ENCODE measurements around the gene SLC35G3. TPM values are rescaled to one million over a fixed set of nuclear protein-coding genes. Genes with fewer than 3 reads are reported as not detected.

Gene SLC35G3
- total and polyA plus RNA-seq, 10 of the 15 experiments (the other 5 are each of a cell fraction or from before 2014, with no cell fraction given) = not detected

DNA sequence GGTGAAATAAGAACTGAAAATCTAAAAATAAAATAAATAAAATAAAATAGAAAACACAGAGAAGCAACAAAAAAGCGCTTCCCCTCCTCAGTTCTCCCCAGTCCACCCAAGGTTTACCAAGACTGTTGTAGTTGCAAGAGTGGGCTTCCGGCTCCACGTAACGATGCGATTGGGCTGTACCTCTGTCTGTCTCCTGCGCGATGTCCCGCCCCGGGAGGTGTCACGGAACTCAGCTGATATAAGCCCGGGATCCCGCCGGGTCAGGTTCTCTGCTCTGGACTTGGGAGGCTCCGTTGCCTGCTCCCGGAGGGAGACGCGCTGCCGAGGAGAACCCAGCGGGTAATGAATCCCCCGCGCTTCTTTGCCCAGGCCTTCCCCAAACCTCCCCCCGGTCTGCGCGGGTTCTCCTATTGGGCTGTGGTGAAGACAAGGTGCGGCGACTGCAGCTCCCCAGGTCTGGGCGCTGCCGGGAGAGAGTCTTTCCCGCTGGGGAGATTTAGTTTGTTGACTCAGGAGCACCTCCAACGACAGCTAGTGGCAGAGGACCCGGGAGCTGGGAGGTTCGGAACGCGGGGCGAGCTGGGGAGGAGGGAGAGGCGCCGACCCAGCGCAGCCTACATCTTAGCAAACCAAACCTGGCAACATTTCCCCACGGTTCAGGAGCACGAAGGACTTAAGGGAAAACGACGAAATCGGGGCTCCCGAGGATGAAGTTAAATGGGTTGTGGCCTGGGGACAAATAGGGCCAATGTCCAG lies 48.8 kb upstream of the SLC35G3 start, which contains the start of gene SLFN5 (continued):
- peak; percentile 99 for TF ChIP-seq PBX3 (IDR thresholded peaks at IDR 0.05; ENCODE audit: insufficient replicate concordance, low read depth, low read length)
- peak; percentile 99 for TF ChIP-seq PKNOX1 (IDR thresholded peaks at IDR 0.05)
- peak; percentile 24; the same call in 1 of the 2 replicates for TF ChIP-seq TCF12 (IDR thresholded peaks at IDR 0.05; ENCODE audit: low read depth, low read length)
- peak; percentile 51 for TF ChIP-seq SKIL (IDR thresholded peaks at IDR 0.05; ENCODE audit: low read depth, poor library complexity, severe bottlenecking)
- 0 out of 2 replicates have a peak, but pooled peaks have one; percentile 37 for TF ChIP-seq RB1 (IDR thresholded peaks at IDR 0.05; ENCODE audit: borderline replicate concordance)
- TF ChIP-seq EZH2 (IDR thresholded peaks at IDR 0.05; ENCODE audit: borderline replicate concordance, control insufficient read depth, low read depth, low read length) = no peak
- TF ChIP-seq FOS (IDR thresholded peaks at IDR 0.05; ENCODE audit: borderline replicate concordance, extremely low read depth, insufficient read length) = peak; percentile 20
- no peak for TF ChIP-seq BACH1 (IDR thresholded peaks at IDR 0.05; ENCODE audit: borderline replicate concordance)
- TF ChIP-seq IKZF2 (IDR thresholded peaks at IDR 0.05) = peak in 1 of 2 experiments; percentile 6; a peak in 1 of 4 replicates
- no peak for TF ChIP-seq FOXK2 (IDR thresholded peaks at IDR 0.05)
- peak; percentile 54; the same call in 1 of the 2 replicates for TF ChIP-seq CHD2 (IDR thresholded peaks at IDR 0.05; ENCODE audit: borderline replicate concordance, low read depth, low read length)
- TF ChIP-seq ASH2L (IDR thresholded peaks at IDR 0.05; ENCODE audit: borderline replicate concordance, low read depth) = no peak
- TF ChIP-seq LARP7 (IDR thresholded peaks at IDR 0.05) = no peak
- peak; percentile 76 for TF ChIP-seq POLR2A (IDR thresholded peaks at IDR 0.05; ENCODE audit: low read depth, low read length)
- peak; percentile 88 for TF ChIP-seq SP1 (IDR thresholded peaks at IDR 0.05; ENCODE audit: low read depth, low read length)
- TF ChIP-seq DPF2 (IDR thresholded peaks at IDR 0.05) = peak; percentile 72
- no peak for TF ChIP-seq PAX8 (IDR thresholded peaks at IDR 0.05)
- 0 out of 2 replicates have a peak, but pooled peaks have one; percentile 27 for TF ChIP-seq NKRF (conservative IDR thresholded peaks at IDR 0.05)
- peak; percentile 87 for TF ChIP-seq POLR2AphosphoS2 (IDR thresholded peaks at IDR 0.05; ENCODE audit: low read depth, low read length)
- TF ChIP-seq, protein P1, sequence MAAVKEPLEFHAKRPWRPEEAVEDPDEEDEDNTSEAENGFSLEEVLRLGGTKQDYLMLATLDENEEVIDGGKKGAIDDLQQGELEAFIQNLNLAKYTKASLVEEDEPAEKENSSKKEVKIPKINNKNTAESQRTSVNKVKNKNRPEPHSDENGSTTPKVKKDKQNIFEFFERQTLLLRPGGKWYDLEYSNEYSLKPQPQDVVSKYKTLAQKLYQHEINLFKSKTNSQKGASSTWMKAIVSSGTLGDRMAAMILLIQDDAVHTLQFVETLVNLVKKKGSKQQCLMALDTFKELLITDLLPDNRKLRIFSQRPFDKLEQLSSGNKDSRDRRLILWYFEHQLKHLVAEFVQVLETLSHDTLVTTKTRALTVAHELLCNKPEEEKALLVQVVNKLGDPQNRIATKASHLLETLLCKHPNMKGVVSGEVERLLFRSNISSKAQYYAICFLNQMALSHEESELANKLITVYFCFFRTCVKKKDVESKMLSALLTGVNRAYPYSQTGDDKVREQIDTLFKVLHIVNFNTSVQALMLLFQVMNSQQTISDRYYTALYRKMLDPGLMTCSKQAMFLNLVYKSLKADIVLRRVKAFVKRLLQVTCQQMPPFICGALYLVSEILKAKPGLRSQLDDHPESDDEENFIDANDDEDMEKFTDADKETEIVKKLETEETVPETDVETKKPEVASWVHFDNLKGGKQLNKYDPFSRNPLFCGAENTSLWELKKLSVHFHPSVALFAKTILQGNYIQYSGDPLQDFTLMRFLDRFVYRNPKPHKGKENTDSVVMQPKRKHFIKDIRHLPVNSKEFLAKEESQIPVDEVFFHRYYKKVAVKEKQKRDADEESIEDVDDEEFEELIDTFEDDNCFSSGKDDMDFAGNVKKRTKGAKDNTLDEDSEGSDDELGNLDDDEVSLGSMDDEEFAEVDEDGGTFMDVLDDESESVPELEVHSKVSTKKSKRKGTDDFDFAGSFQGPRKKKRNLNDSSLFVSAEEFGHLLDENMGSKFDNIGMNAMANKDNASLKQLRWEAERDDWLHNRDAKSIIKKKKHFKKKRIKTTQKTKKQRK (IDR thresholded peaks at IDR 0.05; ENCODE audit: low read depth, low read length) = no peak
- peak; percentile 34; the same call in 1 of the 2 replicates for TF ChIP-seq CREM (IDR thresholded peaks at IDR 0.05; ENCODE audit: low read depth)

Measured in GM12878 (cell line).